K562 (cell line): ENCODE measurements around the gene PLEKHA6. TPM values are rescaled to one million over a fixed set of nuclear protein-coding genes. Genes with fewer than 3 reads are reported as not detected.

ENCODE experiments used
- CHAMP1 ChIP-seq: fragments of 450-650 bp; IDR thresholded peaks from 2 replicates; pipeline ENCODE4 v1.6.1; 2016; ENCODE audit warnings: mild to moderate bottlenecking
- DPF2 ChIP-seq: fragments of 450-650 bp; IDR thresholded peaks from 2 replicates; pipeline ENCODE4 v1.6.1; 2016
- FOXA3 ChIP-seq, 2 experiments: fragments of 450-650 bp in 1 of 2; sonication (generic) in 1 of 2; formaldehyde crosslinking; IDR thresholded peaks in 1 of 2; conservative IDR thresholded peaks in 1 of 2; 2 replicates each; pipeline versions ENCODE4 v1.4.0 to v1.8.0; 2020 to 2022; ENCODE audit warnings: mild to moderate bottlenecking in 2 of 2, missing genetic modification reagents in 1 of 2
- FOXM1 ChIP-seq, 2 experiments: fragments of 450-650 bp in 1 of 2; sonication (generic) in 1 of 2; formaldehyde crosslinking in 1 of 2; IDR thresholded peaks; 2 replicates each; pipeline versions ENCODE4 v1.6.1 to v1.9.0; 2017 to 2022; ENCODE audit warnings: low read depth in 2 of 2, mild to moderate bottlenecking in 2 of 2, missing genetic modification reagents in 1 of 2, moderate library complexity in 1 of 2
- HBP1 ChIP-seq: fragments of 450-650 bp; formaldehyde crosslinking; IDR thresholded peaks from 2 replicates; pipeline ENCODE4 v1.4.0; 2022; ENCODE audit warnings: missing genetic modification characterization
- HIVEP1 ChIP-seq: fragments of 250-450 bp; sonication (Bioruptor Pico); IDR thresholded peaks from 2 replicates; pipeline ENCODE4 v1.4.0; 2020; ENCODE audit warnings: mild to moderate bottlenecking
- KAT2B ChIP-seq: IDR thresholded peaks from one replicate; pipeline ENCODE4 v1.6.1; 2012; ENCODE audit warnings: low read depth, mild to moderate bottlenecking, control low read depth, inconsistent platforms, low read length, moderate library complexity
- KLF6 ChIP-seq: fragments of 250-450 bp; sonication (Bioruptor Pico); IDR thresholded peaks from 2 replicates; pipeline ENCODE4 v1.4.0; 2020; ENCODE audit warnings: mild to moderate bottlenecking, moderate library complexity, borderline replicate concordance
- LEF1 ChIP-seq: fragments of 450-650 bp; IDR thresholded peaks from 2 replicates; pipeline ENCODE4 v1.6.1; 2016; ENCODE audit warnings: mild to moderate bottlenecking
- NCOA6 ChIP-seq: fragments of 450-650 bp; IDR thresholded peaks from 2 replicates; pipeline ENCODE4 v1.6.1; 2017; ENCODE audit warnings: mild to moderate bottlenecking
- NR2C2 ChIP-seq, 2 experiments: fragments of 200-800 bp in 1 of 2; sonication (Bioruptor generic) in 1 of 2; sonication (generic) in 1 of 2; formaldehyde crosslinking in 1 of 2; IDR thresholded peaks; 2 replicates each; pipeline versions ENCODE4 v1.6.1 to v1.8.0; 2016 to 2022; ENCODE audit warnings: mild to moderate bottlenecking in 1 of 2, missing compliant biosample characterization in 1 of 2, missing genetic modification characterization in 1 of 2, missing genetic modification reagents in 1 of 2
- RBBP5 ChIP-seq: fragments of 200-600 bp; sonication (generic); IDR thresholded peaks from 2 replicates; pipeline ENCODE4 v1.6.1; 2012; ENCODE audit warnings: borderline replicate concordance, mild to moderate bottlenecking, low read length, control low read depth, inconsistent platforms; ENCODE audit not compliant: insufficient read depth, poor library complexity, severe bottlenecking
- RBM22 ChIP-seq: fragments of 200-400 bp; formaldehyde crosslinking; IDR thresholded peaks from 2 replicates; pipeline ENCODE4 v1.6.1; 2018; ENCODE audit warnings: low read length, low read depth; ENCODE audit not compliant: poor library complexity, severe bottlenecking
- SMAD3 ChIP-seq: fragments of 450-650 bp; formaldehyde crosslinking; conservative IDR thresholded peaks from 2 replicates; pipeline ENCODE4 v1.4.0; 2020; ENCODE audit warnings: mild to moderate bottlenecking
- SMARCB1 ChIP-seq: IDR thresholded peaks from 2 replicates; pipeline ENCODE4 v1.6.1; 2011; ENCODE audit warnings: improper control_type of control experiment, low read depth; ENCODE audit not compliant: insufficient read length
- VEZF1 ChIP-seq: fragments of 200-800 bp; sonication (Bioruptor generic); IDR thresholded peaks from 2 replicates; pipeline ENCODE4 v1.6.1; 2017; ENCODE audit warnings: missing genetic modification characterization, missing compliant biosample characterization
- ZNF347 ChIP-seq: fragments of 450-650 bp; formaldehyde crosslinking; IDR thresholded peaks from 2 replicates; pipeline ENCODE4 v1.4.0; 2020; ENCODE audit warnings: low read depth, mild to moderate bottlenecking, moderate library complexity
- ZNF384 ChIP-seq: IDR thresholded peaks from 2 replicates; pipeline ENCODE4 v1.6.1; 2012; ENCODE audit warnings: low read depth, low read length, improper control_type of control experiment
- ZNF586 ChIP-seq: fragments of 450-650 bp; formaldehyde crosslinking; conservative IDR thresholded peaks from 2 replicates; pipeline ENCODE4 v1.4.0; 2020; ENCODE audit warnings: mild to moderate bottlenecking, moderate library complexity
- ZNF644 ChIP-seq: fragments of 200-800 bp; sonication (Bioruptor generic); IDR thresholded peaks from 2 replicates; pipeline ENCODE4 v1.6.1; 2016; ENCODE audit warnings: low read depth, missing genetic modification characterization, missing compliant biosample characterization
- polyA plus RNA-seq, 8 experiments: library from polyadenylated mRNA; depleted of rRNA in 4 of 8; stranded (reverse) in 5 of 8; unstranded in 3 of 8; fragments of >200 nt; fragmentation: Nextera tagmentation in 2 of 8; fragmentation: Illumina TruSeq in 1 of 8; extraction: Ambion mirVana in 2 of 8; extraction: Trizol in 1 of 8; gene quantifications; 2 replicates each; pipeline versions ENCODE4 v1.2.1 to v1.2.3, GENCODE V29; 2011 to 2014; ENCODE audit warnings: inconsistent platforms in 1 of 8, missing spikeins in 1 of 8
- total RNA-seq, 7 experiments: library from RNA; depleted of rRNA in 6 of 7; stranded (reverse); fragments of >200 nt in 6 of 7; fragmentation: Illumina TruSeq in 2 of 7; extraction: Trizol in 2 of 7; gene quantifications; 2 replicates each; pipeline versions ENCODE4 v1.2.1 to v1.2.3, GENCODE V29; 2011 to 2021; ENCODE audit warnings: low replicate concordance in 1 of 7
- TF ChIP-seq, protein P1 (sequence below): fragments of 450-650 bp; formaldehyde crosslinking; IDR thresholded peaks from 2 replicates; pipeline ENCODE4 v1.4.0; 2020; ENCODE audit warnings: mild to moderate bottlenecking, moderate library complexity

Gene PLEKHA6
- total and polyA plus RNA-seq, 9 of the 15 experiments (the other 6 are each of a cell fraction or from before 2014, with no cell fraction given), result under 0.01 to 0.33 (median 0.01) TPM; not detected in 4

- TF ChIP-seq CHAMP1, result no peak
- peak; percentile 97 for TF ChIP-seq KLF6
- TF ChIP-seq LEF1, result no peak
- peak; percentile 93 for TF ChIP-seq ZNF586 (CRISPR knock-in tag)
- no peak for TF ChIP-seq DPF2
- peak; percentile 95 for TF ChIP-seq ZNF347 (CRISPR knock-in tag)
- no peak for TF ChIP-seq FOXM1 (IDR thresholded peaks at IDR 0.05; ENCODE audit: low read depth)
- no peak for TF ChIP-seq FOXM1 (CRISPR knock-in tag; IDR thresholded peaks at IDR 0.05; ENCODE audit: low read depth)
- peak; percentile 55; the same call in 1 of the 2 replicates for TF ChIP-seq VEZF1
- TF ChIP-seq RBBP5, result no peak
- TF ChIP-seq KAT2B, result no peak
- TF ChIP-seq NR2C2 (CRISPR knock-in tag; IDR thresholded peaks at IDR 0.05), result no peak
- TF ChIP-seq NR2C2 (tag; IDR thresholded peaks at IDR 0.05), result no peak; the same call in 1 of the 2 replicates
- peak; percentile 83 for TF ChIP-seq HIVEP1 (CRISPR knock-in tag)
- no peak for TF ChIP-seq NCOA6
- peak; percentile 46 to 65; a peak in 3 of 4 replicates for TF ChIP-seq FOXA3 (CRISPR knock-in tag; conservative IDR thresholded peaks at IDR 0.05 in 1 of 2, IDR thresholded peaks at IDR 0.05 in 1 of 2)
- TF ChIP-seq SMAD3 (CRISPR knock-in tag), result peak; percentile 97
- peak; percentile 86; the same call in 1 of the 2 replicates for TF ChIP-seq ZNF644
- TF ChIP-seq, protein P1, sequence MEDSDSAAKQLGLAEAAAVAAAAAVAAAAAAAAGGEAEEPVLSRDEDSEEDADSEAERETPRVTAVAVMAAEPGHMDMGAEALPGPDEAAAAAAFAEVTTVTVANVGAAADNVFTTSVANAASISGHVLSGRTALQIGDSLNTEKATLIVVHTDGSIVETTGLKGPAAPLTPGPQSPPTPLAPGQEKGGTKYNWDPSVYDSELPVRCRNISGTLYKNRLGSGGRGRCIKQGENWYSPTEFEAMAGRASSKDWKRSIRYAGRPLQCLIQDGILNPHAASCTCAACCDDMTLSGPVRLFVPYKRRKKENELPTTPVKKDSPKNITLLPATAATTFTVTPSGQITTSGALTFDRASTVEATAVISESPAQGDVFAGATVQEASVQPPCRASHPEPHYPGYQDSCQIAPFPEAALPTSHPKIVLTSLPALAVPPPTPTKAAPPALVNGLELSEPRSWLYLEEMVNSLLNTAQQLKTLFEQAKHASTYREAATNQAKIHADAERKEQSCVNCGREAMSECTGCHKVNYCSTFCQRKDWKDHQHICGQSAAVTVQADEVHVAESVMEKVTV (CRISPR knock-in tag), result peak; percentile 60
- no peak for TF ChIP-seq RBM22
- peak; percentile 73; the same call in 1 of the 2 replicates for TF ChIP-seq HBP1 (CRISPR knock-in tag)
- TF ChIP-seq SMARCB1, result no peak
- no peak for TF ChIP-seq ZNF384
Observed at GRCh38 chr1:204171751-204172178, 188.0 kb downstream of the PLEKHA6 start (continued).
